SKM-1 treated with dmso at 0.1 percent for 144 hours (cell line): ENCODE data around the gene ERFE.
"Not testable (repeated sequence)": the region's sequence is repeated elsewhere in the genome, so short reads cannot be mapped to it uniquely, and the experiment has no call there.

Experiments used
- DNase-seq: peaks from one replicate; lab custom pipeline; 2025; ENCODE audit not compliant: unreplicated experiment; lab: John Stamatoyannopoulos, UW

Gene ERFE

GRCh38 chr2:238158509-238159070 lies at the start of gene ERFE:
TSS of gene ERFE (plus strand) at chr2:238158970. CDS start at chr2:238159008, 38 bp downstream.
- DNase-seq = peak; percentile 27

- no peak for DNase-seq
These were observed 45.2 kb upstream of the ERFE start for GRCh38 chr2:238113611-238114010.

GRCh38 chr2:238114331-238114841 lies 44.4 kb upstream of the ERFE start:
- DNase-seq = no peak

- no peak for DNase-seq
These were observed 43.7 kb upstream of the ERFE start for GRCh38 chr2:238114851-238115660.

- not testable (repeated sequence) for DNase-seq
These were observed 43.1 kb upstream of the ERFE start for GRCh38 chr2:238115709-238116108.

- no peak for DNase-seq
These were observed 42.2 kb upstream of the ERFE start for GRCh38 chr2:238116298-238117198.

- DNase-seq = no peak
These were observed 41.3 kb upstream of the ERFE start for GRCh38 chr2:238117199-238118154.

GRCh38 chr2:238119756-238120462 lies 38.9 kb upstream of the ERFE start:
- DNase-seq = no peak

GRCh38 chr2:238120463-238121298 lies 38.1 kb upstream of the ERFE start:
- DNase-seq = no peak

- no peak for DNase-seq
These were observed 37.1 kb upstream of the ERFE start for GRCh38 chr2:238121511-238122286.

- DNase-seq = no peak
These were observed 36.2 kb upstream of the ERFE start for GRCh38 chr2:238122287-238123217.

- no peak for DNase-seq
These were observed 35.4 kb upstream of the ERFE start for GRCh38 chr2:238123218-238123971.

- DNase-seq = no peak
These were observed 34.7 kb upstream of the ERFE start for GRCh38 chr2:238123991-238124470.

- no peak for DNase-seq
These were observed 34.2 kb upstream of the ERFE start for GRCh38 chr2:238124488-238125126.

- DNase-seq = no peak
These were observed 33.5 kb upstream of the ERFE start for GRCh38 chr2:238125127-238125885.
